Measurements from ENCODE around the gene KRR1. TPM values are rescaled to one million over a fixed set of nuclear protein-coding genes. Genes with fewer than 3 reads are reported as not detected.

Gene KRR1
- polyA plus RNA-seq, 2 of the 4 experiments (the other 2 are of a cell fraction): 66.1 to 122 TPM

- POLR2A ChIA-PET: interaction anchor here (1.2 kb wide), 1 partner anchor 477 kb away, joined by 3 read pairs; the partner anchor contains the start of gene PHLDA1
- Histone ChIP-seq H3K27ac (0 out of 6 replicates have a peak overlapping the region, but pooled peaks of 1 of the 2 experiments have one; percentile 40), H3K9me3 (no peaks in the 10 kb centered on the region), H3K4me1 (peaks cover 29% of the 10 kb centered on the region; the same call in 2 of the 3 replicates), H3K4me2 (no peak overlapping the region), H3K4me3 (no peak overlapping the region)
- 89% methylated on average over 1 of the region's 1 CpG for WGBS (ENCODE audit: missing lambda C conversion rate)
- TF ChIP-seq SMC3 (IDR thresholded peaks at IDR 0.05) (no peak), ESRRA (IDR thresholded peaks at IDR 0.05; ENCODE audit: borderline replicate concordance, low read length) (no peak), KDM5A (IDR thresholded peaks at IDR 0.05) (no peak), HEYL (CRISPR knock-in tag; IDR thresholded peaks at IDR 0.05) (no peak), MAZ (IDR thresholded peaks at IDR 0.05; ENCODE audit: borderline replicate concordance, low read depth, low read length) (no peak), PBX3 (IDR thresholded peaks at IDR 0.05) (no peak)
- no peak for ATAC-seq
- no peak for FAIRE-seq
- CTCF ChIA-PET: interaction anchor here (2.2 kb wide), 1 partner anchor 27 kb away, joined by 9 read pairs; no protein-coding TSS in a partner anchor
- no peak for DNase-seq (ENCODE audit: low read depth in 1 of 2, low spot score in 1 of 2)
These were observed 43.1 kb upstream of the KRR1 start for GRCh38 chr12:75554556-75554880.

- Histone ChIP-seq H3K4me2 (no peak overlapping the region), H3K9me3 (no peaks in the 10 kb centered on the region), H3K4me1 (peaks cover 29% of the 10 kb centered on the region; the same call in 2 of the 3 replicates), H3K27ac (peak overlapping the region in 1 of 2 experiments; percentile 40; a peak in 2 of 6 replicates), H3K4me3 (no peak overlapping the region)
- DNase-seq (ENCODE audit: low read depth in 1 of 2, low spot score in 1 of 2) (no peak), FAIRE-seq (peak; percentile 28), ATAC-seq (no peak)
- WGBS (ENCODE audit: missing lambda C conversion rate): 50% methylated on average over 3 of the region's 3 CpGs
- no peak for TF ChIP-seq FOSL2 (IDR thresholded peaks at IDR 0.05)
- no peak for TF ChIP-seq FOSL2 (CRISPR knock-in tag; IDR thresholded peaks at IDR 0.05)
- no peak for TF ChIP-seq RARB (CRISPR knock-in tag; IDR thresholded peaks at IDR 0.05)
- no peak for TF ChIP-seq GATA3 (IDR thresholded peaks at IDR 0.05; ENCODE audit: borderline replicate concordance)
- no peak for TF ChIP-seq CHD2 (IDR thresholded peaks at IDR 0.05; ENCODE audit: low read length, partially characterized antibody)
- no peak for TF ChIP-seq EHMT2 (IDR thresholded peaks at IDR 0.05; ENCODE audit: low read depth)
- TF ChIP-seq BCL3 (IDR thresholded peaks at IDR 0.05): no peak
- no peak for TF ChIP-seq TFCP2L1 (CRISPR knock-in tag; IDR thresholded peaks at IDR 0.05)
- TF ChIP-seq KDM5A (IDR thresholded peaks at IDR 0.05): no peak
- TF ChIP-seq USF2 (IDR thresholded peaks at IDR 0.05): no peak
- no peak for TF ChIP-seq HOXA7 (CRISPR knock-in tag; IDR thresholded peaks at IDR 0.05)
- ChIA-PET CTCF (interaction anchor here (1.0 to 2.2 kb wide), 2 partner anchors 27 to 72 kb away, joined by 3 to 9 read pairs; no protein-coding TSS in a partner anchor), POLR2A (interaction anchor here (0.9 to 1.2 kb wide), 2 partner anchors 467 to 478 kb away, joined by 3 to 4 read pairs; partner anchors contain the start of gene PHLDA1)
These were observed 42.6 kb upstream of the KRR1 start for GRCh38 chr12:75553836-75554555.

- peak overlapping the region in 1 of 2 experiments; percentile 33; a peak in 2 of 6 replicates for H3K27ac ChIP-seq
- no peak for ATAC-seq
- no peak overlapping the region for H3K4me3 ChIP-seq
- WGBS (ENCODE audit: missing lambda C conversion rate): 90% methylated on average over 1 of the region's 1 CpG
- H3K4me2 ChIP-seq: no peak overlapping the region
- no peaks in the 10 kb centered on the region for H3K9me3 ChIP-seq
- TF ChIP-seq MYC (IDR thresholded peaks at IDR 0.05; ENCODE audit: borderline replicate concordance, low read length) (no peak), TP53 (CRISPR knock-in tag; IDR thresholded peaks at IDR 0.05) (no peak), POLR2A (IDR thresholded peaks at IDR 0.05; ENCODE audit: low read length) (no peak), EHMT2 (IDR thresholded peaks at IDR 0.05; ENCODE audit: low read depth) (no peak)
- peaks cover 29% of the 10 kb centered on the region; the same call in 2 of the 3 replicates for H3K4me1 ChIP-seq
- no peak for DNase-seq (ENCODE audit: low read depth in 1 of 2, low spot score in 1 of 2)
- POLR2A ChIA-PET: interaction anchor here (0.9 kb wide), 1 partner anchor 467 kb away, joined by 4 read pairs; no protein-coding TSS in a partner anchor
- FAIRE-seq: no peak
- CTCF ChIA-PET: interaction anchor here (1.0 to 2.2 kb wide), 2 partner anchors 26 to 72 kb away, joined by 3 to 9 read pairs; no protein-coding TSS in a partner anchor
These were observed 42.0 kb upstream of the KRR1 start for GRCh38 chr12:75553398-75553797.

Measured in A549 (cell line).